Stimulated activated CD4-positive, alpha-beta T cell treated with anti-CD3 and anti-CD28 coated beads, Interleukin-2, amount 100 ng/mL, for 48 hours (primary cell): ENCODE data around the gene GRIK4.
"Not testable (repeated sequence)": the region's sequence is repeated elsewhere in the genome, so short reads cannot be mapped to it uniquely, and the experiment has no call there.

Source experiments
- DNase-seq, 2 donors: peaks; one replicate each; pipeline ENCODE4 v3.0.0-alpha.2; 2020

The GRIK4 gene

DNA sequence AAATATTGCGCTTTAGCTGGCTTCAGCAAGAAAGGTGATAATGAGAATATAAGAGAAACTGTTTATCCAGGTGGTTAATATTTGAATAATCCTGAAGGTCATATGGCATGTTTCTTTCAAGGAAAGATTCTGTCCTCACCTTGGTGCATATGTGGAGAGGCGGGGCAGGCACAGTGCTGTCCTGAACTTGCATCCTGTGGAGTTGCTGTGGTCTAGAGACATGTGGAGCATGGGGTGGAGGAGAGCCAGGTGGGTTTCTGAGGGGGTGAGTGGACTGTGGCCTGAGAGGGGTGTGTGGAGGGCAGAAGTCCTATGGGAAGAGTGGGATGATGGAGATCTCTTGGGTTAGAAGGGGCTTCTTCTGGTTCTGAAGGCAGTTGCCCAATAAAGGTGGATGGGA is 65.5 kb downstream of the GRIK4 start:
- no peak for DNase-seq

- no peak for DNase-seq
These were observed 66.2 kb downstream of the GRIK4 start for GRCh38 chr11:120577624-120578363.

DNA sequence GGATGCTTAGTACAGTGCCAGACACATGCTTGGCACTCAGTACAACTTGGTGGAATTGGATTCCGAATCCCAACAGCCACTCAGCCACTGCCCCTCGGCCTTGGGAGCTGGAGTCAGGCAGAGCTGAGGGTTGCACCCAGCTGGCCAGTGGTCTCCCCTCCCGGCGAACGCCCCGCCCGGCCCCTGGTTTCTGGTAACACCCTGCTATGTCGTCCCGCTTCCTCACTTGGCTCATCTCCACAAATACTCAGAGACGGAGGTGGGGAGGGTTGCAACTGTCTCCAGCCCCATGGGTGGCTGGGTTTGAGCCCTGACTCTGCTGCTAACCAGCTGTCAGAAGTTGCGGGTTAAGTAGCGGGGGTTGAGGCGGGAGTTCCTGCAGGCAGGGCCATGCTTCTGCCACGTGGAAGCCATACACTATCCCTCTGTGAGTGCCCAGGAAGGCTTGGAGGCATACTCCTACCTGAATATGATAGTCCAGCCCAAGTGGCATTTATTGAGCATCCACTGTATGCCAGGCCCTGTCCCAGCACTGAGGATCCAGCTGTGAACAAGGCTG is 67.1 kb downstream of the GRIK4 start:
- no peak for DNase-seq

DNA sequence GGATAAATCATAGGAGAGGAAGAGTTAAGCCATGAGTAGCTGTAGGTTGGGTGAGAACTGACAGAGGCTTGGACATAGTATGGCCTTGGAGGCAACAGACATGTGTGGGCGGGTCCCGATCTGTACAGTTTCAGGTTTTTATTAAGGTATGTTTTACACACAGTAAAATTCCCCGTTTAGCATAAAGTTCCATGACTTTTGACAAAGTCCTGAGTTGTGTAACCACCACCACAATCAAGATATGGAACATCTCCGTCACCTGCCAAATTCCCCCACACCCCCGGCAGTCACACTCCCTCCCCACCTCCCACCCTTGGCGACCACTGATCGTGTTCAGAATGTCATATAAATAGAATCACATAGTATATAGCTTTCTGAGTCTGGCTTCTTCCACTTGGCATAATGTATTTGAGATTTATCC is 68.1 kb downstream of the GRIK4 start:
- DNase-seq = no peak

DNA sequence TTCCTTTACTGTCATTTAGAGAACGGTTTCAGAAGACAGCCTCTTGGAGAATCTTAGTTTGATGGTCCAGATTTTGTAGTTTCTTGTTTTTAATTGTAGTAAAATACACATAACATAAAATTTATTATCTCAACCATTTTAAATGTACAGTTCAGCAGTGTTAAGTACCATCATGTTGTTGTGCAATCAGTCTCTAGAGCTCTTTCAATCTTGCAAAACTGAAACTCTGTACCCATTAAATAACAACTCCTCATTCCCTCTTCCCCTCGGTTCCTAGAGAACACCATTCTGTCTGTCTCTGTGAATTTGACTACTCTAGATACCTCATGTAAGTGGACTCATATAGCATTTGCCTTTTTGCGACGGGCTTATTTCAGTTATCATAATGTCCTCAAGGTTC is 69.8 kb downstream of the GRIK4 start:
- no peak for DNase-seq

DNA sequence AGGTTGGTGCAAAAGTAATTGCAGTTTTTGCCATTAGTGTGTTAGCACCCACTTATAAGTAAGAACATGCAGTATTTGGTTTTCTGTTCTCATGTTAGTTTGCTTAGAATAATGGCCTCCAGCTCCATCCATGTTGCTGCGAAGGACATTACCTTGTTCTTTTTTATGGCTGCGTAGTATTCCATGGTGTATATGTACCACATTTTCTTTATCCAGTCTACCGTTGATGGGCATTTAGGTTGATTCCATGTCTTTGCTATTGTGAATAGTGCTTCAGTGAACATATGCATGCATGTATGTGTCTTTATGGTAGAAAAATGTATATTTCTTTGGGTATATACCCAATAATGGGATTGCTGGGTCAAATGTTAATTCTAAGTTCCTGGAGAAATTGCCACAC is 71.0 kb downstream of the GRIK4 start:
- not testable (repeated sequence) for DNase-seq

GRCh38 chr11:120586072-120586471 is 74.5 kb downstream of the GRIK4 start:
- no peak for DNase-seq

GRCh38 chr11:120586728-120587127 is 75.2 kb downstream of the GRIK4 start:
- no peak for DNase-seq

- no peak for DNase-seq
These were observed 75.8 kb downstream of the GRIK4 start for GRCh38 chr11:120587299-120587698.

GRCh38 chr11:120589376-120589775 is 77.8 kb downstream of the GRIK4 start:
- DNase-seq = no peak

GRCh38 chr11:120590472-120590871 is 78.9 kb downstream of the GRIK4 start:
- no peak for DNase-seq

DNA sequence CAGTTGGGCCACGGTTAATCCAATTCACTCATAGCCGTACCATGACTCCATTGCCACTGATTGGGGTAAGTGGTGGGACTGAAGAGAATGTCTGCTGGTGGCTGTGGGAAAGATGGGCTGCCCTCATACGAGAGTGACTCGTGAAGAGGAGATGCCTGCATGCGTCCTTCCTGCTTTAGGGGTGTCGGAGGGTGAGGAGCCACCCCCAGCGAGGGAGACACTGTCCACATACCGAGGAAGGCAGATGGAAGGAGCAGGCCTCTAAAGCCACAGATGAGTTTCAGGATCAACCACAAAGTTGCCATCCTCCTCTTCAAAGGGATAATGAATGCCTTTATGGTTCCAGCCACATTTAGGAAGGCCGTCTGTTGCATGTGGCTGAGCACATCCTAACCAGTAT is 83.2 kb downstream of the GRIK4 start:
- no peak for DNase-seq

DNA sequence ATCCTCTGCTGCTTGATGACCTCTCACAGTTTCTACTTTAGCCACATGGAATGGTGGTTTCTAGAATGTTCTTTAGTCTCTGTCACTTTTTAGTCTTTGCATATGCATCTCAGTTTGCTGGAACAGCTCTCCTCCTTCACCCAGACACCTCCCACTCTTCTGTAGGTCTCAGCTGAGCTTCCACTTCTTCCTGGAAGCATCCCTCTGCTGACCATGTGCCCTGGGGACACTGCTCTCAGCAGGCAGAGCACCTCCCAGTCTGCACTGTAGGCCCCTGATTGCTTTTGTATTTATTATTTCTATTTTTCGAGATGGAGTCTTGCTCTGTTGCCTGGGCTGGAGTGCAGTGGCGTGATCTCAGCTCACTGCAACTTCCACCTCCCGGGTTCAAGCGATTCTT is 84.0 kb downstream of the GRIK4 start:
- DNase-seq = no peak

DNA sequence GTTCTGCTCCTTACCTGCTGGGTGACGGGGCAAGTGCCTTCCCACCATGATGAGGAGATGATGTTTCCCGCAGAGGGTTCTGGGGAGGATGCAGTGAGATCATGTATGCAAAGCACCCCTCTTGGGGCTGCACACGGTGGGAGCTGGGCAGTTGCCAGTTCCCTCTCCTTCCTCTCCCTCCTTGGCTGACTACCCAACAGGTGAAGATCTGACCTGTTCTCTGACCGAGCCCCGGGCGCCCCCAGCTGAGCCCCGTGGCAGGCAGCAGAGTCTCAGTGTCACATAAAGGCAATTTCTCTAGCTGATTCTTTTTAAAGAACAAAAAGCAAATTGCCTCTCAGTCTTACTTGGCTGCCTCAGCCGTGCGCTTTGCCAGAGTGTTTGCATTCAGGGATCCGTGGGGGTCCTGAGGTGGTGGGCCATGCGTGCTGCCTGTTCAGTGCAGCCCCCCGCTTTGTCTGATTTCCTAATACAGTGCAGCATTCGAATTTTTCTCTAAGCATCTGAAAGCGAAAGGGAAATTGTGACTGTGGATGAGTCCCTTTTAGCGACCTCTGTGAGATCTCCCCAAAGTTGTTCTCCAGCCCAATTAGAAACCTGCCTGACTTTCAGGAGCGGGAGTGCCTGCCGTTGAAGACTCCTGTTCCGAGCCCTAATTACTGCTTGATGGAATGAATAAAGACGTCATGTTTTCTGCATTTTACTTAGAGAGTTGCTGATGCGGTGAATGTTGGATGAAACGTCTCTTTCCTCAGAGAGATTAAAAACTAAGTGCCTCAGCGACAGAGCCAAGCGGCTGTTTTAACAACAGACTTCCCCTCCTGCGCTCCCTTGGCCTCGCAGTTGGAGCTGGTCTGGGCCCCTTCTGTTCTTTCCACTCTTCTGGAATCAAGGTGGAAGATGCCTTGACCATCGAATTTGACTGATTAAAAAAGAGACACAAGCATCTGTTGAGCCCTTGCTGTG is 86.0 kb downstream of the GRIK4 start:
- no peak for DNase-seq

DNA sequence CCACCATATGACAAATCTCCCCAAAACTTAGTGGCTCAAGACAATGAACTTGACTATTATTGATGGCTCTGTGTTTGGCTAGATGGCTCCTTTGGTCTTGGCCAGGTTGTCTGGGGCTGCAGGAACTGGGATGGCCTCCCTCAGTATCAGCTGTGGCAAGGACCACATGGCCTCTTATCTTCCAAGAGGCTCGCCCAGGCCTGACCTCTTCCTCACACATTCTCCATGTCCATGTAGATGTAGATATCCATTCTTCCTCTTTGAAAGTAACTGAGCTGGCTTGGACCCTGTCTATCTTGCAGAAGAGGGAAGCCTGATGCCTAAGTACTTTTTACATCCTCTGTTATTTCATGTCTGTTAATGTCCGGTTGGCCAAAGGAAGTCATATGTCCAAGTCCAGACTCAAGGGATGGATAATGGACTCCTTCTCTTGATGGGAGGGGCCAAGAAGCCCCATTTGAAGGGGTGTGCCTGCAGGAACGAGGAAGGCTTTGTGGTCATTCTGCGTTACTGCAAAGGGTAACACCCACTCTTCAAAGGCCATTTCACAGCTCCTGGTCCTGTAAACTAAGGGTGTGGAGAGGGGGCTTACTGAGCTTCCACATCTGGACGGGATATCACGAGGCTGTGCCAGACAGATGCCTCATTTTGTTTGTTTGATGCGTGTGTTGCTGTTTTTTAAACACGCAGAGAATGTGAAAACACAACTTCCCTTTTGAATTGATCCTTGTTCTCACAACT is 87.1 kb downstream of the GRIK4 start:
- no peak for DNase-seq

DNA sequence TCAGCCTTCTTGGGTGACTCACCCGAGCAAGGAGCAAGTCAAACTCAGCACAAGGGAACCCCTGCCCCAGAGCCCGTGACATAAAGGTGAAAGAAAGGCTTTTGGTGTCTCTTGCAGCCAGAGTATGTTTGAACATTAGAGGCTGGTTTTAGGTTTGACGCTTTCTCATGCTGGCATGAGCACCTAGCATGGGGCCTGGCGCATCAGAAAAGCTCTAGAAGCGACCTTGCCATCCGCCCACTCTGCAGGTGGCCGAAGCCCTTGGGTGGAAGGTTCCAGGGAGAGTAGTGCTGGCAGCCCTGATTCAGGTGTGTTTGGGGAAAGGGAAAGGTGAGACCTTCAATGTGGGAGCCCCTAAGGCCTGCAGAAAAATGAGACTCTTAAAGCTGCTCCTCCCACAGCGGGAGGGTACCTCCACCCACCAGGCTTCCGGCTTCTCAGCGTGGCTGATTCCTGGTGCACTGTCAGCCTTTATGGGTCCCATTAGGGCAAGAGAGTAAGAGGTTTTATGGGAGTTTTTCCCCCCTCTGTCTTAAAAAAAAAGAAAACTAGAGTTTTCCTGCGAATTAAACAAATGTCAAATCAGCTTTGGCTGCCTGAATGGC is 88.4 kb downstream of the GRIK4 start:
- no peak for DNase-seq

DNA sequence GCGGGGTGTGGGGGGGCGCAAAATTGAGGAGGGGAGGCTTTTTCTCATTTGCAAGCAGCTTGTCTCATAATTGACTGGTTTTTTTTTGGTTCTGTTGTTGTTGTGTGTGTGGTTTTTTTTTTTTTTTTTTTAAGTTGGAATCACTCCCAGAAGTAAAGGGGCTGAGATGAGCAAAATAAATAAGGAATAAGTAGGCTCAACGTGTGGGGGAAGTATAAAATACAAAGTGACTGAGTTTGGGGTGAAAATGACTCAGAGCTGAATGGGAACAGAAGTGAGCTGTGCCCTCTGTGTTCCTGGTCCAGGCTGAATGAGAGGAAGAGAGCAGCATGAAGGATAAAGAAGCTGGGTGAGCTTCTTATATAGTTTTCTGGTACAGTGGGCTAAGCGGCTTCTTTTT is 90.0 kb downstream of the GRIK4 start:
- no peak for DNase-seq

GRCh38 chr11:120603071-120603470 is 91.5 kb downstream of the GRIK4 start:
- DNase-seq = no peak

GRCh38 chr11:120605469-120605868 is 93.9 kb downstream of the GRIK4 start:
- DNase-seq = no peak

DNA sequence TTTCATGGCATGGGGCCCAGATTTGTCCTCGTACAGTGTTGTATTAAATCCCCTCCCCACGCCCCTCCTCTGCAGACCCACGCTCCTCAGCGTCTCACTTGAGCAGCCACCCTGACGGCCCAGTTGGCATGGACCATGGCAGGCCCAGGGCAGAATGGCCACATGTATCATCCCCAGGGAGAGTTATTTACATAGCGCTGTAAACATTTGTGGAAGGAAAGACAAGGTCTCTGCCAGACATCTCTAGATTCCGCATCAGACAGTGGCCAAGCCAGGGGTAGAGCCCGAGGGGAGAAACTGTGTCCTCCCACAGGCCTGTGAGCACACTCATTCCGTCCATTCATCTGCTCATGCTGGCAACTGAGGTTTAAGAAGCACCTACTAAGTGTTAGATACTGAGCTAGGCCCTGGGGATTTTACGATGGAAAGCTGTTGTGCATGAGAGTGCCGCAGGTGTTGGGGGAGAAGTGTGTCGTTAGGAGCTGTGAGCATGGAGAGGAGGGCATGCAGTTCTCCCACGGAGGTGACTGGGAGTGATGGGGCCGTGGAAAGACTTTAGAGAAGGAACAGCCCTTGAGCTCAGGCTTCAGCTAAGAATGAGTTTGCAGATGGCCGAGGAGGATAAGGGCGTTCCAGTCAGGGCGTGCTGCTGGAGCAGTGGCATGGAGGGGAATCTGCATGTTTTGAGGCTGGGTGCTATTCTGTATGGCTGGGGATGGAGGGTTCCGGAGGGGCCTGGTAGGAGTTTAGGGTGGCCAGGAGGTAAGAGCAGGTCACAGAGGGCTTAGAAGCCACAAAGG is 94.9 kb downstream of the GRIK4 start:
- DNase-seq = no peak

DNA sequence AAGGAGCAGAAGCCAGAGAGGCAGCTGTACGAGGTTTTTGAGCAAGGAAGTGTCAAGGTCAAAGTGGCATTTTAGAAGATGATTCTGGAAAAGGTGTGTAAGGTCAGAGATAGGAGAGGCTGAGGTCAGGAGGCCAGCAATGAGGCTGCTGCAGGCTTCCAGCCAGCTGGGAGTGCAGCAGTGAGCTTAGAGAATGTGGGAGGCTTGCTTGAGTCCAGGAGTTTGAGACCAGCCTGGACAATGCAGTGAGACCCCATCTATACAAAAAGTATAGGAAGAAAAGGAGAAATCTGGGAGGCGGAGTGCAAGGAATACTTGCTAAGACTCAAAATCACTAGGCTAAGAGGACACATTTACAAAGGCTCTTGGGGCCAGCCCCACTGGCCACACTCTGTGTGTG is 96.5 kb downstream of the GRIK4 start:
- DNase-seq = no peak

DNA sequence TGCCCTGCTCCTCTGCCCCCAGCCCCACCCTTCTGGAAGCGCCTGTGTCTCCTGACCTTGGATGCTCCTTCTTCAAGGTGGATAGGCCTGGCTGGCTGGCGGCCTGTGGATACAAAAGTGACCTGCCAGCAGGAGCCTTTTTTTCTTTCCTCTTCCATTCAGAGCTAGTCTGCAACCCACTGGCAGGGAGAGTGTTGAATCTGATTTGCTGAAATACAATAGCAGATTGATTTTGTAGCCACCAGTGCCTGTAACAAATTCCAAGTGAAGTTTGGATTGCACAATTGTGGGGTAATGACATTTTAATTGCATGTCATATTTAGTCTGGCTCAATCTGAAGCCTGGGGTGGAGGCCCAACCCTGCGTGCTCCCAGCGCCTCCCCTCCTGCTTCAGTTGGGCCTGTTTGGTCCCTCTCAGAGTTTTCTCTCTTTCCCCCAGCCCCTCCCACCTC is 97.2 kb downstream of the GRIK4 start:
- DNase-seq = no peak
